ENCODE measurements around the gene SPSB3. TPM values are rescaled to one million over a fixed set of nuclear protein-coding genes. Genes with fewer than 3 reads are reported as not detected.
A peak's percentile ranks its signal among the peaks of the same experiment; 100 is the strongest.

The SPSB3 gene
- total RNA-seq, 1 donor from 2014 or later: 50.0 TPM

- no peak for DNase-seq (ENCODE audit: low spot score in 2 of 2, unreplicated experiment in 2 of 2)
- no peaks in the 10 kb centered on the region for H3K9me3 Mint-ChIP-seq
- no peaks in the 10 kb centered on the region for H3K4me1 Mint-ChIP-seq
- H3K36me3 Mint-ChIP-seq: peaks cover 10% of the 10 kb centered on the region
- H3K27ac Mint-ChIP-seq: no peak overlapping the region
- H3K27me3 Mint-ChIP-seq (ENCODE audit: low read depth): no peaks in the 10 kb centered on the region
- TF ChIP-seq, protein P1, sequence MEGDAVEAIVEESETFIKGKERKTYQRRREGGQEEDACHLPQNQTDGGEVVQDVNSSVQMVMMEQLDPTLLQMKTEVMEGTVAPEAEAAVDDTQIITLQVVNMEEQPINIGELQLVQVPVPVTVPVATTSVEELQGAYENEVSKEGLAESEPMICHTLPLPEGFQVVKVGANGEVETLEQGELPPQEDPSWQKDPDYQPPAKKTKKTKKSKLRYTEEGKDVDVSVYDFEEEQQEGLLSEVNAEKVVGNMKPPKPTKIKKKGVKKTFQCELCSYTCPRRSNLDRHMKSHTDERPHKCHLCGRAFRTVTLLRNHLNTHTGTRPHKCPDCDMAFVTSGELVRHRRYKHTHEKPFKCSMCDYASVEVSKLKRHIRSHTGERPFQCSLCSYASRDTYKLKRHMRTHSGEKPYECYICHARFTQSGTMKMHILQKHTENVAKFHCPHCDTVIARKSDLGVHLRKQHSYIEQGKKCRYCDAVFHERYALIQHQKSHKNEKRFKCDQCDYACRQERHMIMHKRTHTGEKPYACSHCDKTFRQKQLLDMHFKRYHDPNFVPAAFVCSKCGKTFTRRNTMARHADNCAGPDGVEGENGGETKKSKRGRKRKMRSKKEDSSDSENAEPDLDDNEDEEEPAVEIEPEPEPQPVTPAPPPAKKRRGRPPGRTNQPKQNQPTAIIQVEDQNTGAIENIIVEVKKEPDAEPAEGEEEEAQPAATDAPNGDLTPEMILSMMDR (IDR thresholded peaks at IDR 0.05; ENCODE audit: unreplicated experiment): no peak
- no peak overlapping the region for H3K4me3 Mint-ChIP-seq
These were observed 10.6 kb upstream of the SPSB3 start for GRCh38 chr16:1792836-1793577.

DNA sequence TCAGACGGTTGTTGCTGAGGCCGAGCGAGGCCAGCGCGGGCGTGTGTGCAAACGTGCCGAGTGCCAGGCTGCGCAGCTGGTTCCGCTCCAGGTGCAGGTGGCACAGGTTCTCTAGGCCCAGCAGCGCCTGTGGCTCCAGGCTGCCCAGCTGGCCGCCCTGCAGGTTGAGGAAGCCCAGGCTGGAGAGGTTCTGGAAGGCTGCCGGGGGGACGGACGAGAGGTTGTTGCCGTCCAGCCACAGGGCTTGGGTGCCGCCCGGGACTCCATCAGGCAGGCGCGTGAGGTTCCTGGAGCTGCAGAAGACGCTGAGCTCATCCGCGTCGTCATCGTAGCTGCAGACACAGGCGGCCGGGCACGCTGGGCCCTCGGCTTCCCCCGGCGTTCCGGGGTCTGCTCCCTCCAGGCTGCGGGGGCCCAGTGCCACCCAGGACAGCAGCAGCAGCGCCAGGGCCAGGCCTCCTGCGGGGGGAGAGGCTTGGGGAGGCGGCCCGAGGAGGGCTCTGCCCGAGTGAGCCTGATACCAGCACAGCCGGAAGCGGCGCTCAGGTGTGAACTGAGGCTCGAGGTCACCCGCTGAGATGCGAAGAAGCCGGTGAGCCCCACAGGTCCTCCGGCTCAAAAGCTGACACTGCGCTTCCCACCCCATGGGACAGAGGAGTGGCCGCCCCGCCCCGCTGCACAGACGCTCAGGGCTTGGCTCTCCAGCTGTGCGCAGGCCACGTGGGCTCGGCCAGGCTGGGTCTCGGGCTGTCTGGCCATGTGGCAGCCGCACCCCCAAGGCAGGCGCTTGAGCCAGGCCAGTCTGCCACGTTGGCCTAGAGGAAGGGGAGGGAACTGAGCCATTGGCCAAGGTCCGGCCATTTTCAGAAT lies 9.8 kb upstream of the SPSB3 start:
- H3K27ac Mint-ChIP-seq: no peak overlapping the region
- H3K9me3 Mint-ChIP-seq: no peaks in the 10 kb centered on the region
- peak in 1 of 2 experiments; percentile 18 for DNase-seq (ENCODE audit: low spot score in 2 of 2, unreplicated experiment in 2 of 2)
- H3K4me1 Mint-ChIP-seq: no peaks in the 10 kb centered on the region
- peaks cover 9% of the 10 kb centered on the region for H3K36me3 Mint-ChIP-seq
- no peaks in the 10 kb centered on the region for H3K27me3 Mint-ChIP-seq (ENCODE audit: low read depth)
- TF ChIP-seq, protein P1 (IDR thresholded peaks at IDR 0.05; ENCODE audit: unreplicated experiment): no peak
- no peak overlapping the region for H3K4me3 Mint-ChIP-seq

GRCh38 chr16:1791256-1791942 lies 9.0 kb upstream of the SPSB3 start:
- DNase-seq (ENCODE audit: low spot score in 2 of 2, unreplicated experiment in 2 of 2): peak in 1 of 2 experiments; percentile 37
- H3K27ac Mint-ChIP-seq: no peak overlapping the region
- H3K36me3 Mint-ChIP-seq: peaks cover 5% of the 10 kb centered on the region
- no peaks in the 10 kb centered on the region for H3K9me3 Mint-ChIP-seq
- H3K27me3 Mint-ChIP-seq (ENCODE audit: low read depth): no peaks in the 10 kb centered on the region
- H3K4me1 Mint-ChIP-seq: no peaks in the 10 kb centered on the region
- TF ChIP-seq, protein P1 (IDR thresholded peaks at IDR 0.05; ENCODE audit: unreplicated experiment): no peak
- H3K4me3 Mint-ChIP-seq: no peak overlapping the region

- H3K4me1 Mint-ChIP-seq: no peaks in the 10 kb centered on the region
- peaks cover 5% of the 10 kb centered on the region for H3K36me3 Mint-ChIP-seq
- H3K27ac Mint-ChIP-seq: no peak overlapping the region
- no peaks in the 10 kb centered on the region for H3K9me3 Mint-ChIP-seq
- peak; percentile 18 to 37 for DNase-seq (ENCODE audit: low spot score in 2 of 2, unreplicated experiment in 2 of 2)
- TF ChIP-seq, protein P1 (IDR thresholded peaks at IDR 0.05; ENCODE audit: unreplicated experiment): no peak
- H3K4me3 Mint-ChIP-seq: no peak overlapping the region
- H3K27me3 Mint-ChIP-seq (ENCODE audit: low read depth): no peaks in the 10 kb centered on the region
These were observed 8.4 kb upstream of the SPSB3 start for GRCh38 chr16:1790611-1791255.

DNA sequence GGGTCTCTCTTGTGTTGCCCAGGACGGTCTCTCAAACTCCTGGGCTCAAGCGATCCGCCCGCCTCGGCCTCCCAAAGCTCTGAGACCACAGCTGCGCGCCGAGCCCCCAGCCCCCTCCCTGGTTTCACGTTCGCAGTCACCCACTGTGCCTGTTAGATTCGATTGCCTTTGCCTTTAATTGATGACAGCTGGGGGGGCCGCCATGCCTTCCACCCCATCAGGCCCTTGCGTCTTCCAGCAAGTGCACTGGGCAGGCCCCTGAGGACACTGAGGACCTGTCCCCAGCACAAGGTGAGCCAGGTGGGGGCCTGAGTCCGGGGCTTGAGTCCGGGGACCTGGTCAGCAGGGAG lies 7.9 kb upstream of the SPSB3 start:
- H3K4me3 Mint-ChIP-seq: no peak overlapping the region
- no peaks in the 10 kb centered on the region for H3K9me3 Mint-ChIP-seq
- DNase-seq (ENCODE audit: low spot score in 2 of 2, unreplicated experiment in 2 of 2): no peak
- H3K4me1 Mint-ChIP-seq: no peaks in the 10 kb centered on the region
- TF ChIP-seq, protein P1 (IDR thresholded peaks at IDR 0.05; ENCODE audit: unreplicated experiment): no peak
- H3K27me3 Mint-ChIP-seq (ENCODE audit: low read depth): no peaks in the 10 kb centered on the region
- H3K27ac Mint-ChIP-seq: no peak overlapping the region
- H3K36me3 Mint-ChIP-seq: peaks cover 5% of the 10 kb centered on the region
